OCI-LY7 (cell line): ENCODE results near the gene SMARCAL1.

Source experiments
- EZH2phosphoT487 ChIP-seq: fragments of 200-600 bp; sonication (generic); IDR thresholded peaks from 2 replicates; pipeline ENCODE4 v1.6.1; 2018; ENCODE audit warnings: low read depth, borderline replicate concordance, mild to moderate bottlenecking, mixed run types, antibody characterized with exemption, low read length, moderate library complexity, mixed read lengths
- TF ChIP-seq, protein P1 (sequence below): fragments of 200-600 bp; sonication (generic); conservative IDR thresholded peaks from 2 replicates; pipeline ENCODE4 v1.5.1; 2014; ENCODE audit warnings: mild to moderate bottlenecking, antibody characterized with exemption, low read length, moderate library complexity, mixed read lengths

DNA sequence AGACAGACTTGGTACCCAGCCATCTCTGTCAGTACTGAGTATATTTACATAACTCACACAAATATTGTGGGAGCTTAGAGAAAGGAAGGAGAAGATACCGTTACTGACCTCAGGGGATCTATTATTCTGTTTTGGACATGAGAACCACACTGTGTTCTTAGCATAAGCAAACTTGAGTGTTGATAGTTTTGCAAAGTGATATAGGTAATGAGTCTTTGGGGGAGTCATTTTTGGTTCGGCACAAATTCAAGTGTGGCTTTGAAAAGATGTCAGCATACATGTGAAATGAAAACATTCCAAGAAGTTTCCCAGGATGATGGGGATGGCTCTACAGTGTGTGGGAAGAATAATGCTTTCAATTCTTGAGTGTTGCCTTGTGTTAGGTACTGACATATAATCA is 24.1 kb downstream of the SMARCAL1 start:
- no peak for TF ChIP-seq EZH2phosphoT487
- TF ChIP-seq, protein P1, sequence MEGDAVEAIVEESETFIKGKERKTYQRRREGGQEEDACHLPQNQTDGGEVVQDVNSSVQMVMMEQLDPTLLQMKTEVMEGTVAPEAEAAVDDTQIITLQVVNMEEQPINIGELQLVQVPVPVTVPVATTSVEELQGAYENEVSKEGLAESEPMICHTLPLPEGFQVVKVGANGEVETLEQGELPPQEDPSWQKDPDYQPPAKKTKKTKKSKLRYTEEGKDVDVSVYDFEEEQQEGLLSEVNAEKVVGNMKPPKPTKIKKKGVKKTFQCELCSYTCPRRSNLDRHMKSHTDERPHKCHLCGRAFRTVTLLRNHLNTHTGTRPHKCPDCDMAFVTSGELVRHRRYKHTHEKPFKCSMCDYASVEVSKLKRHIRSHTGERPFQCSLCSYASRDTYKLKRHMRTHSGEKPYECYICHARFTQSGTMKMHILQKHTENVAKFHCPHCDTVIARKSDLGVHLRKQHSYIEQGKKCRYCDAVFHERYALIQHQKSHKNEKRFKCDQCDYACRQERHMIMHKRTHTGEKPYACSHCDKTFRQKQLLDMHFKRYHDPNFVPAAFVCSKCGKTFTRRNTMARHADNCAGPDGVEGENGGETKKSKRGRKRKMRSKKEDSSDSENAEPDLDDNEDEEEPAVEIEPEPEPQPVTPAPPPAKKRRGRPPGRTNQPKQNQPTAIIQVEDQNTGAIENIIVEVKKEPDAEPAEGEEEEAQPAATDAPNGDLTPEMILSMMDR = no peak
